AG10803 (cell line): ENCODE measurements around the gene MYO5A.

Experiments used
- DNase-seq: peaks from one replicate; pipeline ENCODE4 v3.0.0; 2010; ENCODE audit warnings: low read depth
- H3K4me3 ChIP-seq: 2 replicates; pipeline ENCODE4 v1.5.1; 2011; ENCODE audit warnings: mild to moderate bottlenecking, low read length, control low read depth
- CTCF ChIP-seq: conservative IDR thresholded peaks from 2 replicates; pipeline ENCODE4 v1.5.1; 2011; ENCODE audit warnings: mild to moderate bottlenecking, low read length, control low read depth, inconsistent platforms

MYO5A gene

GRCh38 chr15:52283281-52283680 lies 245.4 kb downstream of the MYO5A start:
- no peak for DNase-seq
- TF ChIP-seq CTCF, result no peak
- H3K4me3 ChIP-seq, result no peak overlapping the region

GRCh38 chr15:52282418-52282817 lies 246.3 kb downstream of the MYO5A start:
- no peak for DNase-seq
- H3K4me3 ChIP-seq, result no peak overlapping the region
- no peak for TF ChIP-seq CTCF

DNA sequence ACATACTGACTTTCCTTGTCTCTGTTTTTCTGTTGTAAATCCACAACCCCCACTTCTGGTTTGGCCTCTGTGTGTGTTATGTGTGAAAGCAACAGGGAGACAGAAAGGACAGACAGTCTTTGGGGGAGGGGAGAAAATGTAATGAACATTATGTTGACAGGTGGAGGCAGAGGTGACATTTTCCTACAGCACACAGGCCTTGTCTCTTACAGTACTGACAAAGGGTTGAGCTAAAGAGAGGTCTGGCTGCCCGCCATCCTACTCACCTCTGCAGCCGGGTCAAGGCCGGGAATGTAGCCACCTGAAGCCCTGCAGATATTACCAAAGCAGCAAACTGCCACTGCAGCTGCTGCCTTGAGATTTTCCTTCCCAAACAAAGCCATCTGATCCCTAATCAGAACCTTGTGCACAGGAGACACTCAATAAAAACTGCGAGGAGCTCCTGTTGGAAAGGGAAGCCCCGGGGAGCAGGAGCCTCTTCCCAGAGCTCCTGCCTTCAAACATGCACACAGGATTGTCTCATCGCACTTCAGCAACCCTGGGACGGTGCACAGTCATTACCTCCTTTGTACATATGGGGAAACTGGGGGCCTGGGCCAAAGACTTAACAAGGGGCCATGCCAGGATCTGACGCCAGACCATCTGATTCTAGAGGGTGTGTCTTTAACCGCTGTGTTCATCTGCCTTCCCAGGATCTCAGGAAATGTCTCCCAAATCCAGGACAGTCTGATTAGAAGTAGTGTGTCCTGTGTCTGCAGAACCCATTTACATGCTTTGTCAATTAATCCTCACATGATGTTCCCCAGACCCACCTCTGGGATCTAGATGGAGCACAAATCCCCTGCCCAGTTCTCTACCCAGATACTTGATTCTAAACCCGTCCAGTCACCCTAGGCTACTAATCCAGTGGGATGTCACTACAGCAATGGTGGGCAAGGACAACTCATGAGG lies 247.3 kb downstream of the MYO5A start:
- H3K4me3 ChIP-seq, result no peak overlapping the region
- no peak for TF ChIP-seq CTCF
- DNase-seq, result no peak

DNA sequence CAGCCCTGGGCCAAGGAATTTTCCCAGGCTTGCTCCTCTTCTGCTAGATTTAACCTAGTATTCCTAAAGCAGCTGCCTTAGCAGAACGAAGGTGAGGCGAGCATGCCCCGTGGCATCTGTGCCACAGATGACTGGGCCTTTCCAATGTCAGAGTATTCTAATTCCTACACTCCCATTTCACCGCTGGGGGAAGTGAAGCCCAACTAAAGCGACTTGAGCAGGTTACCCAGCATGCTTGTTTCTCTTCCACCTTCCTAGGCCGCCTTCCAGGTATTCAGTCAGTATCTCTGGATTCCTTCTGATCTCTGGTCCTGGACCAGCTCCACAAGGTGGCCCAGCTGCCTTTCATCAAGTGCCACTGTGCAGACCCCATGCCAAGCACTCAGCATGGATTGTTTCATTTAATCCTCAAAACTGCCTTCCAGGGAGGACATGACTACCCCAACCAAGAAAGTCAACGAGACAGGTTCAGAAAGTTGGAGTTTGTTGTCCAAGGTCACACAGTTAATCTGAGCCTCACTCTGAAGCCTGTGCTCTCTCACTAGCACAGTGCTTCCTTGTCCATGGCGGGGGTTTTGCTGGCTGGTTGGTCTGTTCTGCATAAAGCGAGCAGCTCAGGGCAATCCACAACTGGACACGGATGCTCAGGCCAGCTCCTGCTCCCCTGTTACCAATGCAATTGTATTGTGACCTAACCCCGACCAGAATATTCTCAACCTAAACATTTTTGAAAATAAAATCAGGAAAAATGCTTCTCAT lies 248.2 kb downstream of the MYO5A start:
- TF ChIP-seq CTCF, result no peak
- H3K4me3 ChIP-seq, result no peak overlapping the region
- DNase-seq, result no peak

- TF ChIP-seq CTCF, result no peak
- no peak overlapping the region for H3K4me3 ChIP-seq
- DNase-seq, result no peak
Observed at GRCh38 chr15:52278636-52279367, 249.9 kb downstream of the MYO5A start.

- no peak for TF ChIP-seq CTCF
- DNase-seq, result no peak
- no peak overlapping the region for H3K4me3 ChIP-seq
Observed at GRCh38 chr15:52278135-52278534, 250.5 kb downstream of the MYO5A start.
